Osteocyte (in vitro differentiated cells): ENCODE results near the gene TBC1D5. TPM values are rescaled to one million over a fixed set of nuclear protein-coding genes. Genes with fewer than 3 reads are reported as not detected.

ENCODE experiments used
- DNase-seq: peaks from one replicate; pipeline ENCODE4 v3.0.0; 2021; ENCODE audit warnings: mixed read lengths; ENCODE audit not compliant: unreplicated experiment; ENCODE audit errors: extremely low spot score
- H3K27ac Mint-ChIP-seq: one replicate; pipeline ENCODE4 v1.8.0; 2021; ENCODE audit warnings: mild to moderate bottlenecking, mixed read lengths; ENCODE audit not compliant: unreplicated experiment
- H3K27me3 Mint-ChIP-seq: one replicate; pipeline ENCODE4 v1.8.0; 2021; ENCODE audit warnings: mixed read lengths; ENCODE audit not compliant: unreplicated experiment
- H3K36me3 Mint-ChIP-seq: one replicate; pipeline ENCODE4 v1.8.0; 2021; ENCODE audit warnings: mixed read lengths; ENCODE audit not compliant: unreplicated experiment
- H3K4me1 Mint-ChIP-seq: one replicate; pipeline ENCODE4 v1.8.0; 2021; ENCODE audit warnings: mixed read lengths; ENCODE audit not compliant: unreplicated experiment
- H3K4me3 Mint-ChIP-seq: one replicate; pipeline ENCODE4 v1.8.0; 2021; ENCODE audit warnings: mild to moderate bottlenecking, moderate library complexity, mixed read lengths; ENCODE audit not compliant: unreplicated experiment
- H3K9me3 Mint-ChIP-seq: one replicate; pipeline ENCODE4 v1.8.0; 2021; ENCODE audit warnings: mixed read lengths; ENCODE audit not compliant: unreplicated experiment
- CTCF ChIP-seq: fragments of 200-600 bp; sonication (generic); IDR thresholded peaks from 2 replicates; pipeline ENCODE4 v1.5.0; 2021; ENCODE audit warnings: antibody characterized with exemption, mild to moderate bottlenecking, moderate library complexity
- total RNA-seq: library from RNA; stranded (reverse); gene quantifications from 2 replicates; pipeline ENCODE4 v1.2.1, GENCODE V29; 2021

TBC1D5 gene
- total RNA-seq, 1 donor from 2014 or later: 69.2 TPM

GRCh38 chr3:17508180-17508752, 234.2 kb downstream of the TBC1D5 start:
- Mint-ChIP-seq H3K9me3 (no peaks in the 10 kb centered on the region), H3K27me3 (no peaks in the 10 kb centered on the region), H3K4me1 (peaks cover 7% of the 10 kb centered on the region), H3K4me3 (no peak overlapping the region), H3K36me3 (no peaks in the 10 kb centered on the region), H3K27ac (no peak overlapping the region)
- no peak for DNase-seq
- TF ChIP-seq CTCF: no peak

GRCh38 chr3:17507480-17507879, 235.0 kb downstream of the TBC1D5 start:
- H3K9me3 Mint-ChIP-seq: no peaks in the 10 kb centered on the region
- no peak for DNase-seq
- no peak for TF ChIP-seq CTCF
- H3K4me3 Mint-ChIP-seq: no peak overlapping the region
- no peak overlapping the region for H3K27ac Mint-ChIP-seq
- no peaks in the 10 kb centered on the region for H3K36me3 Mint-ChIP-seq
- H3K4me1 Mint-ChIP-seq: peaks cover 7% of the 10 kb centered on the region
- H3K27me3 Mint-ChIP-seq: no peaks in the 10 kb centered on the region

GRCh38 chr3:17505856-17506255, 236.6 kb downstream of the TBC1D5 start:
- H3K27ac Mint-ChIP-seq: no peak overlapping the region
- TF ChIP-seq CTCF: no peak
- H3K27me3 Mint-ChIP-seq: no peaks in the 10 kb centered on the region
- no peak overlapping the region for H3K4me3 Mint-ChIP-seq
- no peak for DNase-seq
- H3K4me1 Mint-ChIP-seq: peaks cover 7% of the 10 kb centered on the region
- no peaks in the 10 kb centered on the region for H3K36me3 Mint-ChIP-seq
- no peaks in the 10 kb centered on the region for H3K9me3 Mint-ChIP-seq

GRCh38 chr3:17501745-17502144, 240.7 kb downstream of the TBC1D5 start:
- H3K4me1 Mint-ChIP-seq: peaks cover 7% of the 10 kb centered on the region
- no peaks in the 10 kb centered on the region for H3K27me3 Mint-ChIP-seq
- no peak for TF ChIP-seq CTCF
- no peak overlapping the region for H3K27ac Mint-ChIP-seq
- no peak overlapping the region for H3K4me3 Mint-ChIP-seq
- no peaks in the 10 kb centered on the region for H3K9me3 Mint-ChIP-seq
- no peak for DNase-seq
- no peaks in the 10 kb centered on the region for H3K36me3 Mint-ChIP-seq

- no peaks in the 10 kb centered on the region for H3K36me3 Mint-ChIP-seq
- peaks cover 4% of the 10 kb centered on the region for H3K4me1 Mint-ChIP-seq
- TF ChIP-seq CTCF: no peak
- H3K9me3 Mint-ChIP-seq: no peaks in the 10 kb centered on the region
- DNase-seq: no peak
- no peak overlapping the region for H3K4me3 Mint-ChIP-seq
- no peaks in the 10 kb centered on the region for H3K27me3 Mint-ChIP-seq
- H3K27ac Mint-ChIP-seq: no peak overlapping the region
These were observed 241.8 kb downstream of the TBC1D5 start for GRCh38 chr3:17500618-17501017.
